Spleen (tissue), 11 donors: ENCODE data around the gene ICAM3. TPM values are rescaled to one million over a fixed set of nuclear protein-coding genes. Genes with fewer than 3 reads are reported as not detected.

Experiments
- DNase-seq: peaks from one replicate; pipeline ENCODE4 v3.0.0-alpha.2; 2020
- H3K27ac ChIP-seq, 8 donors: fragments of 200-600 bp; sonication (generic) in 7 of 8; 1 replicate in 4 of 8; 2 replicates in 4 of 8; pipeline versions ENCODE4 v1.5.0 to v1.8.0; 2016 to 2021; ENCODE audit warnings: inconsistent platforms in 4 of 8, mild to moderate bottlenecking in 4 of 8, moderate library complexity in 1 of 8
- H3K27me3 ChIP-seq, 7 donors: fragments of 200-600 bp; sonication (generic) in 6 of 7; replicated peaks in 1 of 7; 1 replicate in 4 of 7; 2 replicates in 3 of 7; pipeline versions ENCODE4 v1.5.0 to v1.8.0; 2016 to 2021; ENCODE audit warnings: inconsistent platforms in 3 of 7, mild to moderate bottlenecking in 1 of 7
- H3K36me3 ChIP-seq, 6 donors: fragments of 200-600 bp; sonication (generic) in 5 of 6; 1 replicate in 4 of 6; 2 replicates in 2 of 6; pipeline versions ENCODE4 v1.5.0 to v1.8.0; 2016 to 2021; ENCODE audit warnings: inconsistent platforms in 2 of 6
- H3K4me1 ChIP-seq, 6 donors: fragments of 200-600 bp; sonication (generic) in 5 of 6; 1 replicate in 3 of 6; 2 replicates in 3 of 6; pipeline versions ENCODE4 v1.5.0 to v1.8.0; 2016 to 2021; ENCODE audit warnings: inconsistent platforms in 3 of 6
- H3K4me3 ChIP-seq, 8 donors: fragments of 200-600 bp; sonication (generic) in 7 of 8; 1 replicate in 4 of 8; 2 replicates in 4 of 8; pipeline versions ENCODE4 v1.5.0 to v1.8.0; 2016 to 2021; ENCODE audit warnings: inconsistent platforms in 4 of 8, mild to moderate bottlenecking in 4 of 8, moderate library complexity in 2 of 8
- H3K9me3 ChIP-seq, 8 donors: fragments of 200-600 bp; sonication (generic) in 7 of 8; 1 replicate in 4 of 8; 2 replicates in 4 of 8; pipeline versions ENCODE4 v1.5.0 to v1.8.0; 2016 to 2021; ENCODE audit warnings: inconsistent platforms in 4 of 8
- POLR2A ChIP-seq, 3 donors: fragments of 450-650 bp; IDR thresholded peaks; one replicate each; pipeline ENCODE4 v1.5.1; 2017; ENCODE audit warnings: antibody characterized with exemption in 3 of 3, mild to moderate bottlenecking in 1 of 3
- POLR2AphosphoS5 ChIP-seq, 3 donors: sonication (generic); formaldehyde crosslinking; IDR thresholded peaks; one replicate each; pipeline ENCODE4 v1.5.1; 2017; ENCODE audit warnings: antibody characterized with exemption in 3 of 3
- WGBS, 5 donors: extraction: QIAGEN DNeasy Blood & Tissue Kit in 3 of 5; methylation state at CpG; one replicate each; pipeline versions ENCODE4 v1.1.5 to v1.1.7; 2013 to 2018; 5-methylcytosine and 5-hydroxymethylcytosine counted together
- intact Hi-C: fragments of 100-400 bp; cut with DNase I; formaldehyde crosslinking; loops from one replicate; pipeline ENCODE4 v1.15.0; 2023; ENCODE audit warnings: low total_unique reads
- polyA plus RNA-seq, 3 donors: library from polyadenylated mRNA; stranded (reverse); fragments of 200-250 nt; gene quantifications; one replicate each; pipeline ENCODE4 v1.2.1, GENCODE V29; 2013
- total RNA-seq, 7 donors: library from RNA; depleted of rRNA in 3 of 7; stranded (reverse); fragments of >200 nt in 3 of 7; fragmentation: NEBNext Ultra II Directional in 4 of 7; extraction: Animal tissue kit (Norgen Biotek cat#: 25700) in 4 of 7; gene quantifications; one replicate each; pipeline versions ENCODE4 v1.1.0 to v1.2.1, GENCODE V29; 2016 to 2021
- TF ChIP-seq, protein P1 (sequence below), 11 experiments: fragments of 200-600 bp in 7 of 11; fragments of 450-650 bp in 4 of 11; sonication (generic) in 4 of 11; IDR thresholded peaks in 8 of 11; conservative IDR thresholded peaks in 3 of 11; 1 replicate in 7 of 11; 2 replicates in 4 of 11; pipeline versions ENCODE4 v1.4.0 to v1.8.0; 2016 to 2021; ENCODE audit warnings: antibody characterized with exemption in 11 of 11, inconsistent platforms in 4 of 11, mild to moderate bottlenecking in 1 of 11
- donor health status: healthy with polysubstance abuse.
- donor health status: DM: no; HTN: no; CAD: no; lungs with moderate emphysema.
- donor health status: DM: no; HTN: no; CAD: no.
- donor health status: Bipolar disorder and iron deficiency.
- donor health status: healthy.
- donor health status: DM: no; HTN: no; CAD: no.
- donor health status: DM: yes; HTN: yes; CAD: no.

ICAM3 gene
- total and polyA plus RNA-seq, 10 donors, result 69.3 to 180 (median 111) TPM

DNA sequence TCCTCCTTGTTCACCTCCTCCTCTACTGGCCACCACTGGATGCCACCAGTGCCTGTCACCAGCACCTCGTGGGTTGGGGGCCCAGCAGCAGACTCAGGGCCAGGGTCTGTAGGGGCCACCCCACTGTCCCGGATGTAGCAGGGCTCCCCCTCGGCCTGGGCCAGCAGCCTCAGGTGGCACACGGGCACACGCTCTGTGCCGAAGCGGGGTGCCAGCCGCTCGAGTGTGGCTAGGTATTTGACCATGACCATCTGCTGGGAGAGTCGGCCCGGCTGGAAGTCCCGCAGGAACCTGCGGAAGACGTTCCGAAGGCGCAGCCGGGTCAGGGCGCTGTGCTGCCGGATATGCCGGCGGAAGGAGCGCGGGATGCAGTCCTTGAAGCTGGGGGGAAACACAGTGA is 26.1 kb upstream of the ICAM3 start:
- no peaks in the 10 kb centered on the region for H3K9me3 ChIP-seq
- H3K4me1 ChIP-seq, result no peaks in the 10 kb centered on the region
- intact Hi-C loops, result no loop called here
- no peak overlapping the region for H3K4me3 ChIP-seq
- H3K27ac ChIP-seq, result no peak overlapping the region
- peaks cover 0 to 100% (median 98%) of the 10 kb centered on the region in 6 donors for H3K36me3 ChIP-seq
- WGBS, 5 donors, result 94 to 97% (median 95%) methylated on average over 22 to 23 of the region's 23 CpGs
- DNase-seq, result no peak
- H3K27me3 ChIP-seq, result no peaks in the 10 kb centered on the region
- TF ChIP-seq POLR2AphosphoS5 (IDR thresholded peaks at IDR 0.05), result peak in 1 of 3 donors; percentile 57
- TF ChIP-seq POLR2A (IDR thresholded peaks at IDR 0.05), result no peak
- TF ChIP-seq, protein P1, sequence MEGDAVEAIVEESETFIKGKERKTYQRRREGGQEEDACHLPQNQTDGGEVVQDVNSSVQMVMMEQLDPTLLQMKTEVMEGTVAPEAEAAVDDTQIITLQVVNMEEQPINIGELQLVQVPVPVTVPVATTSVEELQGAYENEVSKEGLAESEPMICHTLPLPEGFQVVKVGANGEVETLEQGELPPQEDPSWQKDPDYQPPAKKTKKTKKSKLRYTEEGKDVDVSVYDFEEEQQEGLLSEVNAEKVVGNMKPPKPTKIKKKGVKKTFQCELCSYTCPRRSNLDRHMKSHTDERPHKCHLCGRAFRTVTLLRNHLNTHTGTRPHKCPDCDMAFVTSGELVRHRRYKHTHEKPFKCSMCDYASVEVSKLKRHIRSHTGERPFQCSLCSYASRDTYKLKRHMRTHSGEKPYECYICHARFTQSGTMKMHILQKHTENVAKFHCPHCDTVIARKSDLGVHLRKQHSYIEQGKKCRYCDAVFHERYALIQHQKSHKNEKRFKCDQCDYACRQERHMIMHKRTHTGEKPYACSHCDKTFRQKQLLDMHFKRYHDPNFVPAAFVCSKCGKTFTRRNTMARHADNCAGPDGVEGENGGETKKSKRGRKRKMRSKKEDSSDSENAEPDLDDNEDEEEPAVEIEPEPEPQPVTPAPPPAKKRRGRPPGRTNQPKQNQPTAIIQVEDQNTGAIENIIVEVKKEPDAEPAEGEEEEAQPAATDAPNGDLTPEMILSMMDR (IDR thresholded peaks at IDR 0.05 in 8 of 11, conservative IDR thresholded peaks at IDR 0.05 in 3 of 11), result no peak

DNA sequence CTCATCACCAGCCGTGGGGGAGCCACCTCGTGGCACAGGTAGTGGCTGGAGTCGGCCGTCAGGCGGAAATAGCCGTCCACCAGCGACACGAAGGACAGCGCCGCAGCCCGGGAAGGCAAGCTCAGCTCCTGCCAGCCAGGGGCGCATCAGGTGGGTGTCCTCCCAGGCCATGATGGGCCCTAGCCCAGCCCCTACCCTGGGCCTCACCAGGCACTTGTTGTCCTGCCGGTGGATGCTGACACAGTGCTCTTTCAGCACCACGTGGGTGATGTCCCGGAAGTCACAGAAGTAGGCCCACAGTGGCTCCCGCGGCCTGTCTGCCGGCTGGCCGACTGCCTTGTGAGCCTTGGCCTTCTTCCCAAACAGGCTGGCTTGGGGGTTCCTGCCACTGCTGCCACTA is 25.2 kb upstream of the ICAM3 start:
- WGBS, 5 donors, result 89 to 100% (median 93%) methylated on average over 2 to 19 of the region's 19 CpGs
- Histone ChIP-seq H3K36me3 (peaks cover 0 to 100% (median 97%) of the 10 kb centered on the region in 6 donors), H3K27ac (no peak overlapping the region), H3K9me3 (no peaks in the 10 kb centered on the region), H3K4me3 (no peak overlapping the region), H3K27me3 (no peaks in the 10 kb centered on the region), H3K4me1 (no peaks in the 10 kb centered on the region)
- TF ChIP-seq POLR2AphosphoS5 (IDR thresholded peaks at IDR 0.05), result peak in 2 of 3 donors; percentile 6 to 35
- TF ChIP-seq, protein P1 (IDR thresholded peaks at IDR 0.05 in 8 of 11, conservative IDR thresholded peaks at IDR 0.05 in 3 of 11), result no peak
- TF ChIP-seq POLR2A (IDR thresholded peaks at IDR 0.05), result no peak
- intact Hi-C loops, result no loop called here
- no peak for DNase-seq

DNA sequence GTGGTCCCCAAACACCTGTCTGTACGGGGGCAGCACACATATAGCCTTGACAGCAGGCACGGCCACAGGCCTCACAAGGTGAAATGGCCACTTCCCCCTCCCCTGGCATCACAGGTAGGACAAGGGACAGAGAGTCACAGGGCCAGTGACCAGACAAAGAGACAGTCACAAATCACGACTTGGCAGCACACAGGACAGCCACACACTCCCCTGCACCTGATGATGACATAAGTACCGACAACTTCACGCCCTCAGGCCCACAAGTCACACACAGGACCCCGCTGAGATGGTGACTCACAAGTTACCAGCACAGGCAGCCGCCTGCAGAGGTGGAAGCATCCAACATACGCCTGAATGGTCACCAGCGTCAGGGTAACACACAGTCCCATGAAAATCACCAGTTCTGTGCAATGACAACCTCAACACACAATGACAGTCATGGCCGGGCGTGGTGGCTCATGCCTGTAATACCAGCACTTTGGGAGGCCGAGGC is 24.4 kb upstream of the ICAM3 start:
- intact Hi-C loops, result no loop called here
- Histone ChIP-seq H3K27me3 (no peaks in the 10 kb centered on the region), H3K4me1 (no peaks in the 10 kb centered on the region), H3K9me3 (no peaks in the 10 kb centered on the region), H3K27ac (no peak overlapping the region), H3K4me3 (no peak overlapping the region), H3K36me3 (peaks cover 0 to 100% (median 96%) of the 10 kb centered on the region in 6 donors)
- 86 to 94% (median 88%) methylated on average over 12 of the region's 12 CpGs for WGBS, 5 donors
- TF ChIP-seq, protein P1 (IDR thresholded peaks at IDR 0.05 in 8 of 11, conservative IDR thresholded peaks at IDR 0.05 in 3 of 11), result no peak
- TF ChIP-seq POLR2A (IDR thresholded peaks at IDR 0.05) (no peak), POLR2AphosphoS5 (IDR thresholded peaks at IDR 0.05) (no peak)
- DNase-seq, result no peak

DNA sequence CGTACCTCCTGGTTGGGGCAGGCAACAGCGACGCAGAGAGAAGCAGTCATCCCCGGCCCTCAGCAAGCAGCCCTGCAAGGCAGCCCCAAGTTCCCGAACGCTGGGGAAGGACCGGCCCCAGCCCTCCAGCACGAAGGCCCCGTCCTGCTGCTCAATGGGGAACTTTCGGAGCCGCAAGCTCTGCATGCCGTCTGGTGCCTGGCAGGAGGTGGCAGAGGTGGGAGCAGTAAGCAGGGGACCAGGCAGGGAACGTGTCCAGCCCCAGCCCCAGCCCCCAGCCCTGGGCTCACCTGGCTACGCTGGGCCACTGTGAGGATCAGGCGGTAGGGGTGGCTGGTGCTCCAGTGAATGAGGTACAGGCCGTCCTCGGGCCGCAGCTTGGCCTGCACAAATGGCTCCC is 22.8 kb upstream of the ICAM3 start:
- no peaks in the 10 kb centered on the region for H3K27me3 ChIP-seq
- H3K9me3 ChIP-seq, result no peaks in the 10 kb centered on the region
- no peak for TF ChIP-seq POLR2A (IDR thresholded peaks at IDR 0.05)
- TF ChIP-seq POLR2AphosphoS5 (IDR thresholded peaks at IDR 0.05), result no peak
- TF ChIP-seq, protein P1 (IDR thresholded peaks at IDR 0.05 in 8 of 11, conservative IDR thresholded peaks at IDR 0.05 in 3 of 11), result no peak
- H3K4me3 ChIP-seq, result no peak overlapping the region
- H3K4me1 ChIP-seq, result no peaks in the 10 kb centered on the region
- no peak for DNase-seq
- intact Hi-C loops, result no loop called here
- peaks cover 0 to 100% (median 95%) of the 10 kb centered on the region in 6 donors for H3K36me3 ChIP-seq
- no peak overlapping the region for H3K27ac ChIP-seq
- 84 to 100% (median 94%) methylated on average over 6 to 18 of the region's 18 CpGs for WGBS, 5 donors
